Thymus (tissue), 11 donors: ENCODE measurements around the gene UBE2V1. TPM values are rescaled to one million over a fixed set of nuclear protein-coding genes. Genes with fewer than 3 reads are reported as not detected.

Experiments
- DNase-seq, 9 donors: peaks; one replicate each; pipeline ENCODE4 v3.0.0-alpha.2; 2013; ENCODE audit warnings: low spot score in 9 of 9, low read depth in 6 of 9, missing footprints in 1 of 9
- H3K27ac ChIP-seq, 2 donors: one replicate each; pipeline ENCODE4 v1.5.1; 2013; ENCODE audit warnings: control low read depth in 1 of 2, low read depth in 1 of 2, low read length in 1 of 2, mild to moderate bottlenecking in 1 of 2, moderate library complexity in 1 of 2
- H3K27me3 ChIP-seq, 2 donors: one replicate each; pipeline ENCODE4 v1.5.1; 2013; ENCODE audit warnings: low read length in 1 of 2; ENCODE audit not compliant: control insufficient read depth in 2 of 2, insufficient read depth in 1 of 2
- H3K36me3 ChIP-seq, 2 donors: one replicate each; pipeline ENCODE4 v1.5.1; 2013; ENCODE audit warnings: low read length in 1 of 2, mild to moderate bottlenecking in 1 of 2, moderate library complexity in 1 of 2; ENCODE audit not compliant: control insufficient read depth in 2 of 2, insufficient read depth in 2 of 2
- H3K4me1 ChIP-seq, 2 donors: one replicate each; pipeline ENCODE4 v1.5.1; 2013; ENCODE audit warnings: low read length in 2 of 2; ENCODE audit not compliant: control insufficient read depth in 2 of 2, insufficient read depth in 2 of 2
- H3K4me3 ChIP-seq, 2 donors: one replicate each; pipeline ENCODE4 v1.5.1; 2013; ENCODE audit warnings: low read length in 2 of 2, control low read depth in 1 of 2, mild to moderate bottlenecking in 1 of 2
- H3K9me3 ChIP-seq, 2 donors: one replicate each; pipeline ENCODE4 v1.5.1; 2013; ENCODE audit warnings: low read length in 1 of 2, mild to moderate bottlenecking in 1 of 2; ENCODE audit not compliant: control insufficient read depth in 2 of 2, insufficient read depth in 1 of 2
- WGBS: extraction: QIAGEN DNeasy Blood & Tissue Kit; methylation state at CpG from one replicate; pipeline ENCODE4 v1.1.7; 2013; 5-methylcytosine and 5-hydroxymethylcytosine counted together
- polyA plus RNA-seq: library from polyadenylated mRNA; stranded (reverse); fragments of 200-250 nt; gene quantifications from one replicate; pipeline ENCODE4 v1.2.3, GENCODE V29; 2013
- total RNA-seq: library from RNA; stranded (reverse); fragments of 120-200 nt; gene quantifications from one replicate; pipeline ENCODE4 v1.2.4, GENCODE V29; 2013
- donor health status: healthy.

UBE2V1 gene
- total and polyA plus RNA-seq, 2 donors, result 33.8 to 81.3 TPM

DNA sequence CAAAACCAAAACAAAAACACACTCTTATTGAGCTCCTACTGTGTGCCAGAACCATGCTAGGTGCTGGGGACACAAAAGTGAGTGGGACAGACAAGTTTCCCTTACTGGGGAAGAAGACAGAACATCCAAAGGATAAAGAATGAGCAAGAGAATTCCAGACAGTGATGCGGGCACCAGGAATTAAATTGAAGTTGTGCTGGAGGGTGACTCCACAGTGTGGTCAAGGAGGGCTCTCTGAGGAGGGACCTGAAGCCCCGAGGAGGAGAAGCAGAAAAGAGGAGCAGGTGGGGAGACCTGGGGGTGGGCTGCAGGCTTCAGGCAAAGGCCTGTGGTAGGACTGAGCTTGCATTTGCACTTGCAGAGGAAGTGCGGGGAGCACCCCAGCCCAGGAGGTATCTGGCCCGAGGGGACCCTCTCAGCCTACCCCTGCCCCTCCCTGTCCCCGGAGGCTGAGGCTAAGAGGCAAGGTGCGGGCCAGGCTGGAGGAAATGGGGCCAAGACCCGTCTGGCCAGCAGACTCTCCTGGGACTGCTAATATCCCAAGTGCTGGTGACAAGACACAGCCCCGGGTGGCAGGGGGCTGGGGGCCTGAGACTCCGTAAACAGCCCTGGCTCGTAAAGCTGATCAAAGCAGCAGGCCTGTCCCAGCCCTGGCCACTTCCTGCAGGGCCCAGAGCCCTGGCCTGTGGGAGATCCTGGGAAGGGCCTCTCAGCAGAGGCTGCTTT is 73.1 kb downstream of the UBE2V1 start:
- DNase-seq, result no peak
- Histone ChIP-seq H3K36me3 (no peaks in the 10 kb centered on the region), H3K4me3 (no peak overlapping the region), H3K4me1 (peaks cover 0 to 10% of the 10 kb centered on the region in 2 donors), H3K27ac (no peak overlapping the region), H3K9me3 (no peaks in the 10 kb centered on the region), H3K27me3 (no peaks in the 10 kb centered on the region)
- WGBS, result 84% methylated on average over 10 of the region's 10 CpGs

DNA sequence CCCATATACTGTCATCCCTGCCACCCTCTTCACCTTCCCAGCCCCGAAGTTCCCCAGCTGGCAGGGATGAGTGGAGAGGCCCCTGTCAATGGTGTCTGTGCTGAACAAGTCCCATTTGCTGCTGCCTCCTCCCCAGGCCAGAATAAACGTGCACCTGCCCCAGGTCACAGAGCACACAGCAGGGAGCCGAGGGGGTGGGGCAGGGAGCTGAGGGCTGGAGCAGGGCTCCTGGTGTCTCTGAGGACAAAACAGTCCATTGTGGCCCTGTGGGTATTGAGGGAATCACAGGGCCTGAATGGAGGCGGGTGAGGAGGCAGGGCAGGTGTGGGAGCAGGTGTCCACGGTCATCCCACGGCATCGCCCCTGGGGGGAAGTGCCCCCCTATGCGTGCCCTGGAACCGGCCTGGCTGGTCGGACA is 74.4 kb downstream of the UBE2V1 start:
- Histone ChIP-seq H3K36me3 (no peaks in the 10 kb centered on the region), H3K27me3 (no peaks in the 10 kb centered on the region), H3K27ac (no peak overlapping the region), H3K4me1 (peaks cover 0 to 10% of the 10 kb centered on the region in 2 donors), H3K4me3 (no peak overlapping the region), H3K9me3 (no peaks in the 10 kb centered on the region)
- WGBS, result 91% methylated on average over 10 of the region's 10 CpGs
- no peak for DNase-seq

DNA sequence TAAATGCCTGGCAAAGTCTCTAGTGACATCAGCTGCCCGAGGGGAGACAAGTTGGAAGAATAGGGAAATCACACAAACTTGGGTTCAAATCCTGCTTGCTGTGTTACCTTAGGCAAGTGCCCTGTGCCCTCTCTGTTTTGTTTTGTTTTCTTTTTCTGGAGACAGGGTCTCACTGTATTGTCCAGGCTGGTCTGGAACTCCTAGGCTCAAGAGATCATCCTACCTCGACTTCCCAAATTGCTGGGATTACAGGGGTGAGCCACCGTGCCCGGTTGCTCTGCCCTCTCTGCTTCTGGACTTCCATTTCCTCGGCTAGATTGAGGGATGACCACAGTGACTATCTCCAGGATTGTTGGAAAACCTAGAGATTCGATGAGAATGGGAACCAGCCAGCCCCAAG is 74.8 kb downstream of the UBE2V1 start:
- 74% methylated on average over 6 of the region's 6 CpGs for WGBS
- H3K9me3 ChIP-seq, result no peaks in the 10 kb centered on the region
- H3K27ac ChIP-seq, result no peak overlapping the region
- H3K27me3 ChIP-seq, result no peaks in the 10 kb centered on the region
- H3K36me3 ChIP-seq, result no peaks in the 10 kb centered on the region
- no peak overlapping the region for H3K4me3 ChIP-seq
- peaks cover 0 to 10% of the 10 kb centered on the region in 2 donors for H3K4me1 ChIP-seq
- no peak for DNase-seq

DNA sequence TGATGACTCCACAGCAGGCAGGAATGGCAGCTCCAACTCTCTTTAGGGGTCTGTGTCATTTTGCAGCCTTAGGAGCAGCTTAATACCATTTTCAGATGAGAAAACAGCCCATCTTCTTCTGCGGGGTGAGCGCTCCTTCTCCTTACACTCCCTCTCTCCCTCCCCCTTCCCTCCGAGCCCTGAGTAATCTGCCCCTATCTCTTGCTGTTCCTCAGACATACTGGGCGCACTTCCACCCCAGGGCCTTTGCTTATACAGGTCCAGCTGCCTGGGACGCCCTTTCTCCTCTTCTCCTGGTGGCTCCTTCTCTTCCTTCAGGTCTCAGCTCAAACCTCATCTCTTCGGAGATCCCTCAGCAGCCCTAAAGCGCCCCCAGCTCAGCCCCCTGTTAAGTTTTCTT is 75.4 kb downstream of the UBE2V1 start:
- no peak for DNase-seq
- 96% methylated on average over 7 of the region's 7 CpGs for WGBS
- H3K27ac ChIP-seq, result no peak overlapping the region
- H3K9me3 ChIP-seq, result no peaks in the 10 kb centered on the region
- no peaks in the 10 kb centered on the region for H3K36me3 ChIP-seq
- H3K4me3 ChIP-seq, result no peak overlapping the region
- H3K27me3 ChIP-seq, result no peaks in the 10 kb centered on the region
- H3K4me1 ChIP-seq, result peaks cover 0 to 10% of the 10 kb centered on the region in 2 donors

DNA sequence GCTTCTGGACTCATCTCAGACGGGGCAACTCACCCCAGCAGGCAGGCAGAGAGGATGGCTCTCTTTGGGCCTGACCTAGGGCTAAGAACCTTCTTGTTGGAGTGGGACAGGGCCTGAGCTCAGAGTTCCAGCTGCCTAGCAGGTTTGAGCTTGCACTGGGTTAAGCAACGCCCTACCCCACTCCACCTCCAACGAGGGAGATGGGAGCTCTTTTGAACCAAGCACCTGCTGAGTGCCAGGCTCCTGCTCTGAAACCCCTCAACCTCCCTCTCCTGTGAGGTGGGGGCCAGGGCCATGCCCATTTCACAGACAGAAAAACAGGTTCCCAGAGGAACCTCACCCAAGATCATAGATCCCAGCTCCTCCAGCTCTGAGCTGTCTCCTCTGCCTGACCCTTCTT is 75.8 kb downstream of the UBE2V1 start:
- Histone ChIP-seq H3K4me3 (no peak overlapping the region), H3K4me1 (peaks cover 0 to 10% of the 10 kb centered on the region in 2 donors), H3K27ac (no peak overlapping the region), H3K9me3 (no peaks in the 10 kb centered on the region), H3K27me3 (no peaks in the 10 kb centered on the region), H3K36me3 (no peaks in the 10 kb centered on the region)
- no peak for DNase-seq
- WGBS, result 84% methylated on average over 3 of the region's 3 CpGs

DNA sequence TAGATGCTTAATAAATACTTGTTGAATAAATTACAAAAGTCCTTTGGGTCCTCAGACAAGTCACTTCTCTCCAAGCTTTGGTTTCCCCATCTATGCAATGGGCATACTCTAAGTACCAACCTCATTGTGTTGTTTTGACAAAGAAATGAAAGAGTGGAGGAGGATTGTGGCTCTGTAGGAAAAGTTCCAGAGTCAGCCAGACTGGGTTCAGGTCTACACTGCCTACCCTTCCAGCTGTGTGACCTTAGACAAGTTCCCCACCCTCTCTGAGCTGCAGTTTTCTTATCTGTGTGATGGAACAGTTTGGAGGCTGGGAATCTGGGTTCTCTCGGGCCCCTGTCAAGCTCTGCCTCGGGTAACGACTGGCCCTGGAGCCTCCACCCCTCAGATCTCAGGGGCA is 76.2 kb downstream of the UBE2V1 start:
- Histone ChIP-seq H3K36me3 (no peaks in the 10 kb centered on the region), H3K4me3 (no peak overlapping the region), H3K27ac (no peak overlapping the region), H3K4me1 (peaks cover 0 to 10% of the 10 kb centered on the region in 2 donors), H3K9me3 (no peaks in the 10 kb centered on the region), H3K27me3 (no peaks in the 10 kb centered on the region)
- no peak for DNase-seq
- 94% methylated on average over 3 of the region's 3 CpGs for WGBS

DNA sequence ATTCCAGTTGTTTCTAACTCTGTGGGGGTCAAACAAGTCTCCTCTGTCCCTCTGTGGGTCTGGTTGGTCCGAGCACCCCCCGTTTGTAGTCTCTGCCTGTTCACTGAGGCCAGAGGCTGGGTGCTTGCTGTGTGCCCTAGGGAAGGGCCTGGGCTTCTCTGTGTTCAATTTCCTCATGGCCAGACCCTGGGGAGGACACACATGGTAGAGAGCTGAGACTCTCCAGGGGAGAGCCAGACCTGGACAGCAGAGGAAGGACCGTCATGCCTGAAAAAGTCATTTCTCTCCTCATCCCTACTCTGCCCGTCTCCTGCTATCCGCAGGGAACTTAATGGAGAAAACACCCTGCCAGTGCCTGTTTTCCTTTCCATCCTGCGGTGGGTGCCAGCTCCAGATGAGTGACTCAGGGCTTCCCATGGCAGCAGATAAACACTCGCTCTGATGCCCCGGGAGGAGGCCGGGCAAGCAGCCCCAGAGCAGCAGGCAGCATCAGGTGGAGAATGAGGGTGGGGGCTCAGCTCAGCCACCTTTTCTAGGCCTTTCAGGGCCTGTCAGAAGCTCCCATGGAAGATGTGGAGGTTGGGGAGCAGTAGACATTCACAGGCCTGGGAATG is 78.3 kb downstream of the UBE2V1 start:
- Histone ChIP-seq H3K36me3 (no peaks in the 10 kb centered on the region), H3K27ac (no peak overlapping the region), H3K4me3 (no peak overlapping the region), H3K4me1 (no peaks in the 10 kb centered on the region), H3K27me3 (no peaks in the 10 kb centered on the region), H3K9me3 (no peaks in the 10 kb centered on the region)
- WGBS, result 98% methylated on average over 9 of the region's 9 CpGs
- no peak for DNase-seq

DNA sequence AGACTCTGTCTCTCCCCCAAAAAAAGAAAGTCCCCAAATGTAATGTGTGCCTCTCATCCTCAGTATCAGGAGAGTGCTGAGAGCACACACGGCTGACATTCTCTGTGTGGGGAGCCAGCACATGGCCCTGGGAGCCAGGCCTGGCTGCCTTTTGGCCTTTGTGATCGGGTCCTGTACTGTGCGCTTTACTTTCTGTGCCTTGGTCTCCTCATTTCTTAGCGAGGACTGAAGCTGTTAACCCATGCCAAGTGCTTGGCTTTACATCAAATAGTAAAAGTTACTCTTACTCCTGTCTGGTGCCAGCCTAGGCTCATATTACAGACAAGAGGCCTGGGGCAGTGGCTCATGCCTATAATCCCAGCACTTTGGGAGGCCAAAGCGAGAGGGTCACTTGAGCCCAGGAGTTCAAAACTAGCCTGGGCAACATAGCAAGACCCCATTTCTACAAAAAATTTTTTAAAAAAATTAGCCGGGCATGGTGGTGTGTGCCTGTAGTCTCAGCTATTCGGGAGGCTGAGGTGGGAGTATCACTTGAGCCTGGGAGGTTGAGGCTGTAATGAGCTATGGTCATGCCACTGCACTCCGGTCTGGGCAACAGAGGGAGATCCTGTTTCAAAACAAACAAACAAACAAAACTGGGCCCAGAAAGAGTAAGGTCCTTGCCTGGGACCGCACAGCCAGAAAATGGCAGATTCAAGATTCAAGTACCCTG is 79.8 kb downstream of the UBE2V1 start:
- Histone ChIP-seq H3K36me3 (no peaks in the 10 kb centered on the region), H3K27me3 (no peaks in the 10 kb centered on the region), H3K9me3 (no peaks in the 10 kb centered on the region), H3K4me1 (no peaks in the 10 kb centered on the region), H3K27ac (no peak overlapping the region), H3K4me3 (no peak overlapping the region)
- 97% methylated on average over 9 of the region's 9 CpGs for WGBS
- no peak for DNase-seq
